ENCODE data around the gene EIPR1.

DNA sequence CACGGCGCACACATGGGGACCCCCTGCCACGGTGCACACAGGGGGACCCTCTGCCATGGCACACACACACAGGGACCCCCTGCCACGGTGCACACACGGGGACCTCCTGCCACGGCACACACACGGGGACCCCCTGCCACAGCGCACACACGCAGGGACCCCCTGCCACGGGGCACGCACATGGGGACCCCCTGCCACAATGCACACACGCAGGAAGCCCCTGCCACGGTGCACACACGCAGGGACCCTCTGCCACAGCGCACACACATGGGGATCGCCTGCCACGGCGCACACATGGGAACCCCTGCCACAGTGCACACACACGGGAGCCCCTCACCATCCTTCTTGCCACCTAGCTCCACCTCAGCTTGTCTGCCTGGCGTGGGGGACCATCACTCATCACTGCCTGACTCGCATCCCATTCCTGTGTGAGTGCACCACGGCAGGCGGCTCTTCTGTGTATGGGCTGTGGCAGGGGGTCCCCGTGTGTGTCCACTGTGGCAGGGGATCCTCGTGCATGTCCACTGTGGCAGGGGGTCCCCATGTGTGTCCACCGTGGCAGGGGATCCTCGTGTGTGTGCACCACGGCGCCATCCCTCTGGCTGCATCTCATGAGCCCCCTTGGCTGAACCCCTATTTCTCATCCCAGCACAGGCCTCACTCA, 206.7 kb downstream of the EIPR1 start:
- TF ChIP-seq, protein P1, sequence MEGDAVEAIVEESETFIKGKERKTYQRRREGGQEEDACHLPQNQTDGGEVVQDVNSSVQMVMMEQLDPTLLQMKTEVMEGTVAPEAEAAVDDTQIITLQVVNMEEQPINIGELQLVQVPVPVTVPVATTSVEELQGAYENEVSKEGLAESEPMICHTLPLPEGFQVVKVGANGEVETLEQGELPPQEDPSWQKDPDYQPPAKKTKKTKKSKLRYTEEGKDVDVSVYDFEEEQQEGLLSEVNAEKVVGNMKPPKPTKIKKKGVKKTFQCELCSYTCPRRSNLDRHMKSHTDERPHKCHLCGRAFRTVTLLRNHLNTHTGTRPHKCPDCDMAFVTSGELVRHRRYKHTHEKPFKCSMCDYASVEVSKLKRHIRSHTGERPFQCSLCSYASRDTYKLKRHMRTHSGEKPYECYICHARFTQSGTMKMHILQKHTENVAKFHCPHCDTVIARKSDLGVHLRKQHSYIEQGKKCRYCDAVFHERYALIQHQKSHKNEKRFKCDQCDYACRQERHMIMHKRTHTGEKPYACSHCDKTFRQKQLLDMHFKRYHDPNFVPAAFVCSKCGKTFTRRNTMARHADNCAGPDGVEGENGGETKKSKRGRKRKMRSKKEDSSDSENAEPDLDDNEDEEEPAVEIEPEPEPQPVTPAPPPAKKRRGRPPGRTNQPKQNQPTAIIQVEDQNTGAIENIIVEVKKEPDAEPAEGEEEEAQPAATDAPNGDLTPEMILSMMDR (conservative IDR thresholded peaks at IDR 0.05; ENCODE audit: low read depth in 2 of 2) = no peak
- TF ChIP-seq EZH2phosphoT487 (IDR thresholded peaks at IDR 0.05; ENCODE audit: unreplicated experiment) (no peak), POLR2AphosphoS5 (IDR thresholded peaks at IDR 0.05; ENCODE audit: low read depth) (0 out of 2 replicates have a peak, but pooled peaks have one; percentile 17)
